Measurements from ENCODE around the gene PPP2R2D.
A peak's percentile ranks its signal among the peaks of the same experiment; 100 is the strongest.

Gene PPP2R2D

DNA sequence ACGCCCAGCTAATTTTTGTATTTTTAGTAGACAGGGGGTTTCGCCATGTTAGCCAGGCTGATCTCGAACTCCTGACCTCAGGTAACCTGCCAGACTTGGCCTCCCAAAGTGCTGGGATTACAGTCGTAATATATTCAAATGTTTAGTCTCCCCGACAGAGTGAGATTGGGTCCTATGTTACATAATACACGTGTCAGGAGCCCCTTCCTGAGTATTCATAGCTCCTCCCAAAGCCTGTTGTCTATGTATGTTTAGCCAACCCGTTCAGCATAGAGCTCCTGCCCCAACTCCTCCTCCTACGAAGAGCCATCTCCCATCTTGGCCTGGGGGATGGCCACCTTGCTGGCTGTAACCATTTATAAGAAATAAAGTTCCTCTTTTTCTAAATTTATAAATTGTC, 2.7 kb upstream of the PPP2R2D start:
- peaks cover 28% of the 10 kb centered on the region for H3K27me3 ChIP-seq (ENCODE audit: insufficient read depth, low read length)
- no peaks in the 10 kb centered on the region for H3K36me3 ChIP-seq (ENCODE audit: insufficient read depth, low read length)
- H3K4me3 ChIP-seq (ENCODE audit: low read length), result no peak overlapping the region
- peaks cover 18% of the 10 kb centered on the region for H3K4me1 ChIP-seq (ENCODE audit: insufficient read depth, low read length)
- H3K9me3 ChIP-seq (ENCODE audit: low read length), result no peaks in the 10 kb centered on the region
- H2AFZ ChIP-seq (ENCODE audit: low read depth, low read length), result no peak overlapping the region

- peaks cover 22% of the 10 kb centered on the region for H3K27me3 ChIP-seq (ENCODE audit: insufficient read depth, low read length)
- H3K4me1 ChIP-seq (ENCODE audit: insufficient read depth, low read length), result peaks cover 19% of the 10 kb centered on the region
- no peak overlapping the region for H2AFZ ChIP-seq (ENCODE audit: low read depth, low read length)
- H3K4me3 ChIP-seq (ENCODE audit: low read length), result no peak overlapping the region
- H3K9me3 ChIP-seq (ENCODE audit: low read length), result no peaks in the 10 kb centered on the region
- H3K36me3 ChIP-seq (ENCODE audit: insufficient read depth, low read length), result peaks cover 2% of the 10 kb centered on the region
These were observed 2.1 kb upstream of the PPP2R2D start for GRCh38 chr10:131898713-131899112.

GRCh38 chr10:131899116-131899690, 1.6 kb upstream of the PPP2R2D start:
- H2AFZ ChIP-seq (ENCODE audit: low read depth, low read length), result no peak overlapping the region
- H3K4me1 ChIP-seq (ENCODE audit: insufficient read depth, low read length), result peaks cover 19% of the 10 kb centered on the region
- peaks cover 3% of the 10 kb centered on the region for H3K36me3 ChIP-seq (ENCODE audit: insufficient read depth, low read length)
- H3K9me3 ChIP-seq (ENCODE audit: low read length), result no peaks in the 10 kb centered on the region
- peaks cover 18% of the 10 kb centered on the region for H3K27me3 ChIP-seq (ENCODE audit: insufficient read depth, low read length)
- no peak overlapping the region for H3K4me3 ChIP-seq (ENCODE audit: low read length)

- peaks cover 3% of the 10 kb centered on the region for H3K36me3 ChIP-seq (ENCODE audit: insufficient read depth, low read length)
- no peaks in the 10 kb centered on the region for H3K9me3 ChIP-seq (ENCODE audit: low read length)
- H3K4me3 ChIP-seq (ENCODE audit: low read length), result peak overlapping the region; percentile 97
- peaks cover 18% of the 10 kb centered on the region for H3K27me3 ChIP-seq (ENCODE audit: insufficient read depth, low read length)
- H3K4me1 ChIP-seq (ENCODE audit: insufficient read depth, low read length), result peaks cover 19% of the 10 kb centered on the region
- peak overlapping the region; percentile 98 for H2AFZ ChIP-seq (ENCODE audit: low read depth, low read length)
These were observed 986 bp upstream of the PPP2R2D start for GRCh38 chr10:131899695-131900349.

- no peaks in the 10 kb centered on the region for H3K9me3 ChIP-seq (ENCODE audit: low read length)
- H3K36me3 ChIP-seq (ENCODE audit: insufficient read depth, low read length), result peaks cover 16% of the 10 kb centered on the region
- peak overlapping the region; percentile 97 for H3K4me3 ChIP-seq (ENCODE audit: low read length)
- peaks cover 19% of the 10 kb centered on the region for H3K4me1 ChIP-seq (ENCODE audit: insufficient read depth, low read length)
- H3K27me3 ChIP-seq (ENCODE audit: insufficient read depth, low read length), result peaks cover 14% of the 10 kb centered on the region
- H2AFZ ChIP-seq (ENCODE audit: low read depth, low read length), result peak overlapping the region; percentile 24
These were observed 497 bp downstream of the PPP2R2D start for GRCh38 chr10:131901181-131901829.

DNA sequence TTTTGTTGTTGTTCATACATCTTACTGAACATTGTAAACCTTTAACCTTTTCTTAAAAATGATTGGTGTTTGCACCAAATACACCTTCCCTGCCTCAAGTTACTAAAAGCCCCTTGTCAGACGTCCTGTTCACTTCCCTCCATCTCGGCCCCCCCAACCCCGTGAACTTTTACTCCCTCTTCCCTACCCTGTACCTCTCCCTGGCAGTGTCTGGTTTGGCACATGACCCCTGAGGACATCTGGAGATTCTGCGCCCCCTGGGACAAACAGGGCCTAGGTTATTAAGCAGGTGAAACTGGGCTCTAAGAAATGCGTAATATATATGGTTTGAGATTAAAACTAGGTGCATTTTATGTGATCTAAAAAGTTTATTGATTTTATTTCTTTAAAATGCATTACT, 1.4 kb downstream of the PPP2R2D start:
- H2AFZ ChIP-seq (ENCODE audit: low read depth, low read length), result no peak overlapping the region
- no peaks in the 10 kb centered on the region for H3K9me3 ChIP-seq (ENCODE audit: low read length)
- H3K27me3 ChIP-seq (ENCODE audit: insufficient read depth, low read length), result peaks cover 14% of the 10 kb centered on the region
- peak overlapping the region; percentile 97 for H3K4me3 ChIP-seq (ENCODE audit: low read length)
- H3K36me3 ChIP-seq (ENCODE audit: insufficient read depth, low read length), result peaks cover 18% of the 10 kb centered on the region
- H3K4me1 ChIP-seq (ENCODE audit: insufficient read depth, low read length), result peaks cover 19% of the 10 kb centered on the region

GRCh38 chr10:131902691-131903090, 1.9 kb downstream of the PPP2R2D start:
- Histone ChIP-seq H3K4me3 (ENCODE audit: low read length) (peak overlapping the region; percentile 97), H3K36me3 (ENCODE audit: insufficient read depth, low read length) (peaks cover 18% of the 10 kb centered on the region)

DNA sequence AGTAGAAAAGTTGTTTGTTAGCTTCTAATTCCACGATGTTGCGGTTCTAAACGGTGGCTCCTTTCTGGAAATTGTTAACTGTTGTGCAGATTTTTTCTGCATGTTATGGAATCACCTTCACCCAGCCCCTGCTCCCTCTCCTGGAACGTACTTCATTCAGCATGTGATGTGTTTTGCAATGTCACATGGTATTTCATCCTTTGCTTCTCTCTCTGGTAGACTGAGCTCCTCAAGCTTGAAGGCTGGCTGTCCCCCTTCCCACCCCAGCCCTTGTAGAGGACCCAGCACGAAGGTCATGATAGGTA, 4.4 kb downstream of the PPP2R2D start:
- Histone ChIP-seq H3K27me3 (ENCODE audit: insufficient read depth, low read length) (no peaks in the 10 kb centered on the region), H3K9me3 (ENCODE audit: low read length) (no peaks in the 10 kb centered on the region), H3K36me3 (ENCODE audit: insufficient read depth, low read length) (peaks cover 28% of the 10 kb centered on the region), H3K4me1 (ENCODE audit: insufficient read depth, low read length) (peaks cover 14% of the 10 kb centered on the region), H3K4me3 (ENCODE audit: low read length) (no peak overlapping the region), H2AFZ (ENCODE audit: low read depth, low read length) (no peak overlapping the region)

More at GRCh38 chr10:131902691-131903090, 1.9 kb downstream of the PPP2R2D start:
- no peaks in the 10 kb centered on the region for H3K9me3 ChIP-seq (ENCODE audit: low read length)
- peaks cover 19% of the 10 kb centered on the region for H3K4me1 ChIP-seq (ENCODE audit: insufficient read depth, low read length)
- H3K27me3 ChIP-seq (ENCODE audit: insufficient read depth, low read length), result peaks cover 10% of the 10 kb centered on the region
- no peak overlapping the region for H2AFZ ChIP-seq (ENCODE audit: low read depth, low read length)

DNA sequence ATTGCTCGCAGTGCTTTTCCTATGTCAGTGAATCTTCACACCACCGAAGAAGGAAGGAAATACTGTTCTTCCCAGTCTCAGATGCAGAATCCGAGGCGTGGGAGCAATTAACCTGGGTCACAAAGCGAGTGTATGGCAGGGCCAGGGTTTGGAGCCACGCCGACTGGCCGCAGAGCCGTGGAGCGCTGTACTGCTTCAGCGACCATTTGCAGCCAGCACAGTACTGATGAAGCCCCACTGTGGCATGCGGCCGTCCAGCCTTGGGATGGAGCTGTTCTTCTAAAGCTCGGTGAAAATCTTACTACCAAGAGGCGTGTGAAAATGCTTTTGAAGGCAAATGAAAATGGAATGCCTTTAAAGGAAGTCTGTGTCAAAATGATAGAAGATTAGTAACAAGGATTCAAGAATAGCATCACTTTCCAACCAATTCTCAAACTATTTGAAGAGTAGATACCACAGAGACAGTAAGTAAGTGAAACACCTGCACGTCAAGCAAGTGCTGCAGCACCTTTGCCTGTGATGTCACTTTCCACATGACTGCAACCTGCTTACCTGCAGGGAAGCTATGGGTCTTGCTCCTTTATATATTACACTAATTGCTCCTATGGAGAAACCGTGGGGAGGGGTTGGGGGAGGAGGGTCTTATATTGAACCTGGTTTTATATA, 4.9 kb downstream of the PPP2R2D start:
- Histone ChIP-seq H2AFZ (ENCODE audit: low read depth, low read length) (no peak overlapping the region), H3K36me3 (ENCODE audit: insufficient read depth, low read length) (peaks cover 33% of the 10 kb centered on the region), H3K4me1 (ENCODE audit: insufficient read depth, low read length) (peaks cover 14% of the 10 kb centered on the region), H3K9me3 (ENCODE audit: low read length) (no peaks in the 10 kb centered on the region), H3K4me3 (ENCODE audit: low read length) (no peak overlapping the region), H3K27me3 (ENCODE audit: insufficient read depth, low read length) (no peaks in the 10 kb centered on the region)

DNA sequence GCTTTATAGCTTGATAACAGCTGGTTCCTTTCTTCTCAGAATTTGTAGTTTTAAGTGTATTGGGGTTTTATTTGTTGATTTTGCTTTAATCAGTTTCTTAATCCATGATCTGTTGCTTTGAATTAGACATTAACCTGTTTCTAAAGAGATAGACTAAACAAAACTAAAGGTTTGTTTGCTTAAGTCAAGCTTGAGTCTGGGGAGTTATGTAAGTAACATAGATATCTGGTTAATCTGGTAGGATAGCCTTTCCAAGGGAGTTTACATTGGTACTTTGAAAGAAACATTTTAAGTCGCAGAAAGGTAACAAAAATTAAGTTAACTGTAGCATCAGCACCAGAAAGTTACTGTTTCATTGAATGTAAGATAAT, 5.4 kb downstream of the PPP2R2D start:
- H3K36me3 ChIP-seq (ENCODE audit: insufficient read depth, low read length), result peaks cover 33% of the 10 kb centered on the region
- no peaks in the 10 kb centered on the region for H3K9me3 ChIP-seq (ENCODE audit: low read length)
- no peaks in the 10 kb centered on the region for H3K27me3 ChIP-seq (ENCODE audit: insufficient read depth, low read length)
- no peak overlapping the region for H3K4me3 ChIP-seq (ENCODE audit: low read length)
- no peak overlapping the region for H2AFZ ChIP-seq (ENCODE audit: low read depth, low read length)
- H3K4me1 ChIP-seq (ENCODE audit: insufficient read depth, low read length), result peaks cover 14% of the 10 kb centered on the region

DNA sequence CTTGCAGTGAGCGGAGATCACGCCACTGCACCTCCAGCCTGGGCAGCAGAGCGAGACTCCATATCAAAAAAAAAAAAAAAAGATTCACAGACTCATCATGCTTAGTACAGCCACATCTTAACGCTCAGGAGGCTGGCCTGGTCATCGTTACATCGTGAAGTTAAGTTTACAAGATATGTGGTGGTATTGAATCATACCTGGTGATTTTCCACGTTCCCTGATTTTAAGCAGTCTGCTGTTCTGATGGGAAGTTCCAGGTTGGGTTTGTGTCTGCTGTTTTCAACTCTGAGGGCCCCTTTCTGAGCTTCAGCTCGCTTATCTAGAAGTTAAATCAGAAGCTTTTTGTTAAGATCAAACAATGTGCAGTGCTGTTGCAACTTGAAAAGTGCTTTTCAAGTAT, 6.9 kb downstream of the PPP2R2D start:
- H3K4me3 ChIP-seq (ENCODE audit: low read length), result no peak overlapping the region
- no peaks in the 10 kb centered on the region for H3K27me3 ChIP-seq (ENCODE audit: insufficient read depth, low read length)
- peaks cover 3% of the 10 kb centered on the region for H3K9me3 ChIP-seq (ENCODE audit: low read length)
- H2AFZ ChIP-seq (ENCODE audit: low read depth, low read length), result no peak overlapping the region
- H3K4me1 ChIP-seq (ENCODE audit: insufficient read depth, low read length), result peaks cover 4% of the 10 kb centered on the region
- H3K36me3 ChIP-seq (ENCODE audit: insufficient read depth, low read length), result peaks cover 41% of the 10 kb centered on the region

- no peaks in the 10 kb centered on the region for H3K27me3 ChIP-seq (ENCODE audit: insufficient read depth, low read length)
- H3K36me3 ChIP-seq (ENCODE audit: insufficient read depth, low read length), result peaks cover 41% of the 10 kb centered on the region
- H2AFZ ChIP-seq (ENCODE audit: low read depth, low read length), result no peak overlapping the region
- no peaks in the 10 kb centered on the region for H3K4me1 ChIP-seq (ENCODE audit: insufficient read depth, low read length)
- H3K9me3 ChIP-seq (ENCODE audit: low read length), result peaks cover 4% of the 10 kb centered on the region
- no peak overlapping the region for H3K4me3 ChIP-seq (ENCODE audit: low read length)
These were observed 7.3 kb downstream of the PPP2R2D start for GRCh38 chr10:131908151-131908550.

- Histone ChIP-seq H3K9me3 (ENCODE audit: low read length) (peaks cover 4% of the 10 kb centered on the region), H3K27me3 (ENCODE audit: insufficient read depth, low read length) (no peaks in the 10 kb centered on the region), H3K4me3 (ENCODE audit: low read length) (no peak overlapping the region), H3K4me1 (ENCODE audit: insufficient read depth, low read length) (no peaks in the 10 kb centered on the region), H2AFZ (ENCODE audit: low read depth, low read length) (no peak overlapping the region), H3K36me3 (ENCODE audit: insufficient read depth, low read length) (peaks cover 39% of the 10 kb centered on the region)
These were observed 8.4 kb downstream of the PPP2R2D start for GRCh38 chr10:131909014-131909808.

Data from neuron (in vitro differentiated cells).